NCI-H2171 (cell line): ENCODE results near the gene SLC43A1.
"Not testable (repeated sequence)": the region's sequence is repeated elsewhere in the genome, so short reads cannot be mapped to it uniquely, and the experiment has no call there.

ENCODE experiments used
- DNase-seq: peaks from one replicate; lab custom pipeline; 2025; lab: John Stamatoyannopoulos, UW

Gene SLC43A1

DNA sequence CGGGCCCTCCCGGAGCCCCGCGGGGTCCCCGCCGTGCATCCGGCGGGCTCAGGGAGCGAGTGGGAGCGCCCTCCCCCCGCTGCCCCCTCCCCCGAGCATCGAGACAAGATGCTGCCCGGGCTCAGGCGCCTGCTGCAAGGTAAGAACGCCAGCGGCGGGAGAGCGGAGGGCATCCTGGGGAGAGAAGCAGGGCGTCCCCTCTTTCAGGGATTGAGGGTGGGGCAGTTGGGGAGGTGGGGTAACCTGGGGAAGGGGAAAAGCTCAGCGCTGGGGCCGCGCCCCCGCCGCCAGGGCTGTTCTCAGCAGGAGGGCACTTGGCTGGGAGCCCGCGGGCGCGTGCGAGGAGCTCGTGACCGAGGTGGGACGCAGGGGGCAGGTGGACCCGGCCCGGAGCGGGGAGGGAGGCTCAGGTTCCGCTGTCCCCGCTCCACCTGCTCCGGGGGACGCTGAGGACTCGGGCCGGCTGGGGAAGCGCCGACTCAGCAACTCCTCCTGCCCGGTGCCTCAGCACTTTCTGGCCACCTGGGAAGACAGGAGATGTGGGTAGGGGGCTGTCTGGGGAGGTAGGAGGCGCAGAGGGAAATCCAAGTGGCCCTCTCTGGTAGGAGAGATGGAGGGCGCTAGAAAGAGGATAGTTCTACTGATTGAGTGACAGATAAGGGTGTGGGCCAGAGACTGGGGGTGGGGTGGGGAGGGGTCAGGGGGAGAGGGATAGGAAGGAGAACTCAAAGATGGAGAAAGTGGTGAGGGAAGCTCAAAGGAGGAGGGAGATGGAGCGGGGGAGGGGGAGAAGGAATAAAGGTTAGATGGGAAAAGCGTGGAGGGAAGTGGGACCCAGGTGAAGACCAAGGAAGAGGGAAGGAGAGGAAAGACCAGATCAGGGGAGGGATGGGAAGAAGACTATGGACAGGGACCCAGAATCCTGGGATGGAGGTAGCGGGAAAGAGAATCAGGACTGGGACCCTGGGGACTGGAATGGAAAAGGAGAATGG lies 54.4 kb downstream of the SLC43A1 start:
- DNase-seq: peak; percentile 39

- DNase-seq: peak; percentile 89
Observed at GRCh38 chr11:57460022-57460757, 55.3 kb downstream of the SLC43A1 start, which contains the start of gene RTN4RL2. RTN4RL2 (plus strand) TSS chr11:57460528; CDS start chr11:57460866, 338 bp downstream.

DNA sequence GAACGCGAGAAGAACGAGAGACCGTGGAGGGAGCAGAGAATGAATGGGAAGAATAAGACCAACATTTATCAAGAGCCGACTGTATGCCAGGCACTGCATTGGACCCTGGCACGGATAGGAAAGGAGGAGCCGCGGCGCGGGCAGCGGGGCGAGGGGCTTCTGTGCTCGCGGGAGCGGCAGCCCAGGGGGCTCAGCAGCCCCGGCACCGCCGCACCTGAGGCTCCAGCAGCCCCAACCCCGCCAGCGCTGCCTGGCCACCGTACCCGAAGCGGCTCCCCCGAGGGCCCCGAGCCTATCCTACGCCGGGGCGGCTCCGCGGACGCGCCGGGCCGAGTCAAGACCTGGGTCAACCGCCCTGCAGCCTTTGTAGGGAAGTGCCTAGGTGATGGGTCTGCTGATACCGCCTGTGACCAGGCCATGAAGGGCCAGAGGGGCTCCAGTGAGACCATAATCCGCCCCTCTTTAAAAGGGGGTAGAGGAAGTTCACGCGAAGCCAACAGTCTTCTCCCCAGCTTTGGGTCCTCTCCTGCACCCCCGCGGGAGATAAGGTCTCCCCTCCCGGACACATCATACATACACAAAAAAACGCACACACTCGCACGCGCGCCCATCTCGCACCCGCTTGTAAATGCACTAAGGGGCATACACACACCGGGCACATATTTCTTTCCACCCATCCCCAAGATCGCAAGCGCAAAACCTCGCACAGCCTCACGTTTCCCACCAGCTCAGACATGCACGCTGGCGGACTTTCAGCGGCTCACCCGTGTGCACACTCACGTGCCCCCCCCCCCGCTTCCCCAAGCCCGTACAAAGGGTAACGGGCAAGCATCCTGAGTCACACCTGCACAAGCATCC lies 56.1 kb downstream of the SLC43A1 start:
- DNase-seq: no peak

- peak; percentile 92 for DNase-seq
Observed at GRCh38 chr11:57458410-57459163, 56.9 kb downstream of the SLC43A1 start.

DNA sequence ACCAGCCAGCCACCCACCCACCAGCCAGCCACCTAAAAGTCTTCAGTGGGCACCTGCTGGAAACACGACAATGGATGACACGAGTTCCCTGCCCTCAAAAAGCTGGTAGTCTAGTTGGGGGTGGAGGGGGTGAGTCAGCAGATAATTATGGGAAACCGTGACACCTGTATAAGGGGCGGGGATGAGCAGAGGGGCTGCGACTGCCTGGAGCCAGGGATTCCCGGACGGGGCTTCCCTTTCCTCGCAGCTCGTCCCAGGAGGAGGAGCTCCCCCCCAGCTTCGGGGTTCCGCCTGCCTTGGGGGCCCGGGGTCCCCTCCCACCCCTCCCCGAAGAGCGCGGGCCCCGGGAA lies 57.5 kb downstream of the SLC43A1 start:
- DNase-seq: peak; percentile 83

DNA sequence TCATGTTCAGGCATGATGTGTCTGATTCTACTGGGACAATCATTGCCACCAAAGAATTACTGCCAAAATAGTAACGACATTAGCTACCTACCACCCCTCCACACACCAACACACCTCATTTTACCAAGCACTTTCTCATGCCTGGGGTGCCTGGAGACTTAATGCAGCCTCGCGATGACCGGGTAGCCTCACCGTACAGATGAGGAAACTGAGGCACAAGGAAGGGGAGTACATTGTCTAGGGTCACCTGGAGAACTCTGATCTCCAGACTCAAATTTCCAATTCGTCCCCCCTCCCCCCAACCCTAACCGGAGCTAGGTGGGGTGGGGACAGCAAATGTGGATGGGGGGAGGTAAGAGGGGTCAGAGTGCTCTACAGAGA lies 57.9 kb downstream of the SLC43A1 start:
- DNase-seq: no peak

DNA sequence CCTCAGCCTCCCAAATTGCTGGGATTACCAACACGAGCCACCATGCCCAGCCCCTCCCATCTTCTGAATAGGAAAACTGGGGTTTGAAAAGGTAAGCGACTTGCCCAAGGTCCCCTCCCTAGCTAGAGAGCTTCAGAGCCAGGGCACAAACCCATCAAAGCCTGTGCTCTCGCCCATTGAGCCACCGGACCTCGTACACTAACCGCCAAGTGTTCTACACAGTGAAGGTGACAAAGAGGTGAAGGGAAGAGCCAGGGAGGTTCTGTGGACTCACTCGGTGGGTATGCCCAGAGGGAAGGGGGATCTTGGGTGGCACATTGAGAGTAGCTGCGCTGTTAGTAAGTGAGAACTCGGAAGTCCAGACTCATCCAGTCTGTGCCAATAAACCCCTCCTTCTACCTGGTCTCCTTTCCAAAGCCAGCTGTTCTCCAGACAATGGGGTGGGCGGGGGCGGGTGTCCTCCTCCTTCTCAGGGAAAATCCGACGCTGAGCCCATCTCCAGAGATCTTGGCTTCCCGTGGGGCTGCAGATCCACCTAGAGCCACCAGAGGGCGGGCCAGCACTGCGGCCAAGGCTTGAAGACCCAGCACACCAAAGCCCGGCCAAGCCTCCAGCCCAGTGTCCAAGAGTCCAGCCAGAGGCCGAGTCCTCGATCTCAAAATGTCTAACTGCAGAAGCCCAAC lies 58.4 kb downstream of the SLC43A1 start:
- peak; percentile 70 for DNase-seq

GRCh38 chr11:57453543-57454177 lies 61.8 kb downstream of the SLC43A1 start:
- DNase-seq: no peak

DNA sequence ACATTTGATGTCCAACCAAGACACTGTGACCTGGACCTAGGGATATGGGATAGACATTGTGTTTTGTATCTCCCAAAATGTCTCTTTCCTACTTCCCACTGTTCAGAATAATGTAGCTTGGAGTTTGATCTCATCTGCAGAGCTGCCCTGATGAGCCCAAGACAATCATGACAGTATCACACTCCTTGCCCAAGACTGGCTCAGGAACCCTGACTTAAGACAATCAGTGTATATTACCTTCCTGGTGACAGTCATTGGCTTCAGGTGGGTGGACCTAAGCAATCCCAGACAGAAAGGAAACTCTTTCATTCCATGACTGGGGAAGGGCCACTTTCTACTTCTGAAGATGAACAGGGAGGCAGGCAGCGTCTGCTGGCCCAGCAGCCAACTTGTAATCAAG lies 69.4 kb downstream of the SLC43A1 start:
- no peak for DNase-seq

DNA sequence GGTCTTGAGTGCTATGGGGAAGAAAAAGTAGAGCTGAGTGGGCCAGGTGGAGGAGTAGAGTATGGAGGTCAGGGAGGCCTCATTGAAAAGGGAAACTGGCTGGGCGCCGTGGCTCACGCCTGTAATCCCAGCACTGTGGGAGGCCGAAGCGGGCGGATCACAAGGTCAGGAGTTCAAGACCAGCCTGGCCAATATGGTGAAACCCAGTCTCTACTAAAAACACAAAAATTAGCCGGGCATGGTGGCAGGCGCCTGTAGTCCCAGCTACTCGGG lies 70.4 kb downstream of the SLC43A1 start:
- DNase-seq: not testable (repeated sequence)

DNA sequence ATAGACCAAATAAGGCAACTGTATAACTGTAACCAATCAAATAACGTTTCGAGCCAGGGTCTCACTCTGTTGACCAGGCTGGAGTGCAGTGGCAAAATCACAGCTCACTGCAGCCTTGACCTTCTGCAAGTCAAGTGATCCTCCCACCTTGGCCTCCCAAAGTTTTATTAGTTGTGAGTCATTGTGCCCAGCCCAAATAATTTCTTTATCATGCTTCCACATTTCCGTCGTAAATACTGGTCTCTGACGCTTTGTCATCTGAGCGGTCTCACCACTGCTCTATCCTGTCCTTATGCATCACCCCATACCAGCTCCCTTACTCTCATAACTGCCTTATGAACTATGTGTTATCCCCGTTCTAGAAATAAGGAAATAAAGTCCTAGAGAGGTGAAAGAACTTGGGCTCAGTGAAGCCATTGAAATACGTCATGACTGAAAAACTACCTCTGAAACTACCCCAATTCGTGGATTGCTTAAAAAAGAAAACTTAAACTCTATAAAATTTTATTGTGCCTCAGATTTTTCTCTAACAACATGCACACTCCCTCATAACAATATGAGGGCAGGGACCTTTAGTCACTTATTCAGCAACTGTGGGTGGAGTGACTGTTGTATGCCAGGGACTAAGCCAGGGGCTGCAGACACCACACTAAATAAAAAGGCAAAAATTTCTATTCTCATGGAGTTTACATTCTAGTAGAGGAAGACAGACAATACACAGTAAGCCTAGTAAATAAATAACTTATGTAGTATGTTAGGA lies 71.0 kb downstream of the SLC43A1 start:
- no peak for DNase-seq

DNA sequence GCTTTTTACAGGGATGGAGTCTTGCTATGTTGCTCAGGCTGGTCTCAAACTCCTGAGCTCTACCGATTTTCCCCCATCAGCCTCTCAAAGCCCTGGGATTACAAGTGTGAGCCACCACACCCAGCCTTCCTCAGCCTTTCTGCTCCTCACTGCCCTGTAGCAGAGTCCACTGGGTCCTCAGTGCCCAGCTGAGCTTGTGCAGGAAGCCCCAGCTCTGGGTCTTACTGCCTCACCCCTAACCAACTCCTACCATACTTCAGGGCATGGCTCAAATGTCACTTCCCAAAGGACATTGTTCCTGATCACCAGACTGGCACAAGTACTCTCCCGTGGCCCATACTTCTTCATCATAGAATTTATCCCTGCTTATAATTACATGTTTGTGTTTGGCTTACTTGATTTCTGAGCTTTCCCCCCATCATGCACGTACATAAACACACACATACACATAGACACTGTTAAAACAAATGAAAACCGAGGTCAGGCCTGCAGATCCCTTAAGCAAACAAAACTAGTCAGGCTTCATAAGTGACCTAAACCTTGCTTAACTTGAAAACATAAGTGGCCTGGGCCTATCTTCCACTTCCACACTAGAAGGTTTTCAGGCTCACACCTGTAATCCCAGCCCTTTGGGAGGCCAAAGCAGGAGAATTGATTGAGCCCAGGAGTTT lies 74.6 kb downstream of the SLC43A1 start:
- no peak for DNase-seq

DNA sequence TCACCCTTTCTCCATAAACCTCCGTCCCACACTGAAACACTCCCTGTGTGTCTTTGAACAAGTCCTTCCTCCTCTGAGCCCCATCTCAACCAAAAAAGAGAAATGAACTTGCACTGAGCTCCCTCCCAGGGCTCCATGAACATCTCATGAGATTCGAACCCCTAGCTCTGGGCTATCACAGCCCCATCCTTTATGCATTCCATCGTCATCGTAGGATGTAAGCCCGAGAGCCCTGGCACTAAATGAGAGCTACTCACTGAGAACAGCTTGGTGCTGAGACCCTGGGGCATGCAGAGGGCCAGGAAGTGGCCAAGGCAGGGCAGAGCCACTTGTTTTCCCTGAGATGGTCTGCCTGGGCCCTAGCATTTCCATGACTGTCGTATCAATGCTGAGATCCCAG lies 75.7 kb downstream of the SLC43A1 start:
- no peak for DNase-seq

GRCh38 chr11:57438345-57439285 lies 76.9 kb downstream of the SLC43A1 start:
- no peak for DNase-seq

DNA sequence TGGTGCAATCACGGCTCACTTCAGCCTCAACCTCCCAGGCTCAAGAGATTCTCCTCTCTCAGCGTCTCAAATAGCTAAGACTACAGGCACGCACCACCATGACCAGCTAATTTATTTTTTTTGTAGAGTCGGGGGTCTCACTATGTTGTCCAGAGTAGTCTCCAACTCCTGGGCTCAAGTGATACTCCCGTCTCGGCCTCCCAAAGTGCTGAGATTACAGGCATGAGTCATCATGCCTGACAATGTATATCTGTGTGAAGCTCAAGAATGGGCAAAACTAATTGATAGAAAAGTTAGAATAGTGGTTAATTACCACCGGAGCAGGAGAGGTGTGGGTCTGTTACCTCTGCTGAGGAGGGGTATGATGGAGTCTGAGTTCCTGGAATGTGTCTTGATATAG lies 79.5 kb downstream of the SLC43A1 start:
- DNase-seq: no peak

DNA sequence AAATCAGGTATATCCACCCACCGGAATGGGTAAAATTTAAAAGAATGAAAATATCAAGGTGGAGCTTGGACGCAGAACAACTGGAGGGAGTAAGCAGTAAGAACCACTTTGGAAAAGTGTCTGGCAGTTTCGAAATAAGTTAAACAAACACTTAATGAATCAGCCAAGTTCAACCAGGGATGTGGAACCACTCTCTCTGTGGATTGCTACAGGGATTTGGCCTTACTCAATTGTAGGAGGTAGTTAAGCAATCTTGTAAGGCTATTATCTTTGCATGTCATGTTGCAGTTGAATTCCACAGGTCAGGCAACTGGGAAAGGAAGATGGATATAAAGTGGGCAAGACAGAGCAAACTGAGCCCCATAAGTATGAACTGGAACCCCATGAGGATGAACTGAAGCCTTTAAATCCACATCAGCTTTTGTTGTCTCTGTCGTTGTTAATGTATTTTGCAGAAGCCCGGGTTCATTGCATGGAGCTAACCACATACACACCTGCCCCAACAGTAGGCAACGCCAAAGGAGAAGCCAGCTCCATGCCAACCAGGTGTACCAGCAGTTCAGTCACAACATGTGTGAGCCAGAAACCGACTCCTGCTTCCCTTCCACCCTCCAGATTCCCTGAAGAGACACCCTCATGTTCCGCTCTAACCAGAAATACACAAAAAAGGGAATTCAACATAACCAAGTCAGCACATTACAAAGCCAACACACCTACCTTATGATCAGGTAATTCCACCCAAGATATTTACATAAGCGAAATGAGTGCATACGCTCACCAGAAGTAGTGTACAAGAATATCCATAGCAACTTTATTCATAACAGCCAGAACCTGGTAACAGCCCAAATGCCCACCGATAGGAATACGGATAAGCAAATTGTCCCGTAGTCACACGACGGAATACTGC lies 80.6 kb downstream of the SLC43A1 start:
- DNase-seq: no peak
